HG03196 (cell line): Measurements from ENCODE around the gene P2RX6.
"Not testable (repeated sequence)": the region's sequence is repeated elsewhere in the genome, so short reads cannot be mapped to it uniquely, and the experiment has no call there.

Source experiments
- ATAC-seq: cut with Tn5 transposase; IDR thresholded peaks from one replicate; pipeline ENCODE4 v1.9.1; 2021; ENCODE audit not compliant: unreplicated experiment

The P2RX6 gene

GRCh38 chr22:21030621-21031544 lies 15.9 kb downstream of the P2RX6 start:
- no peak for ATAC-seq

GRCh38 chr22:21031545-21032036 lies 16.6 kb downstream of the P2RX6 start:
- no peak for ATAC-seq

GRCh38 chr22:21032037-21032867 lies 17.3 kb downstream of the P2RX6 start, which contains the start of gene SLC7A4:
Gene SLC7A4 (minus strand): TSS chr22:21032561. CDS start chr22:21031812, 749 bp downstream.
- ATAC-seq = no peak

GRCh38 chr22:21032868-21033688 lies 18.1 kb downstream of the P2RX6 start:
- no peak for ATAC-seq

DNA sequence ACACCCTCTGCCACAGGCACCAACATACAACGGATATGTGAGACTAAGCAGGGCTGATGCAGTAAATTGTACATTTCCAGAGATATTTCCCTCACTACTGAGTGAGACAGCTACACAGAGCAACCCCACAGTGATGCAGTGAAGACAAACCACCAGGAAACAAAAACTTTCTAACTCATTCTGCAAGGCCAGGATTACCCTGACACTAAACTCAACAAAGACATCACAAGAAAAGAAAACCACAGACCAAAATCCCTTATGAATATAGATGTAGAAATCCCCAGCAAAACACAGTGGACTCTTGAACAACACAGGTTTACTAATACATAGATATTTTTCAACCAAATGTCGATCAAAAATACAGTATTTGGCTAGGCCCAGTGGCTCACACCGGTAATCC lies 18.9 kb downstream of the P2RX6 start:
- ATAC-seq = no peak

GRCh38 chr22:21034989-21035388 lies 20.0 kb downstream of the P2RX6 start:
- ATAC-seq = no peak

DNA sequence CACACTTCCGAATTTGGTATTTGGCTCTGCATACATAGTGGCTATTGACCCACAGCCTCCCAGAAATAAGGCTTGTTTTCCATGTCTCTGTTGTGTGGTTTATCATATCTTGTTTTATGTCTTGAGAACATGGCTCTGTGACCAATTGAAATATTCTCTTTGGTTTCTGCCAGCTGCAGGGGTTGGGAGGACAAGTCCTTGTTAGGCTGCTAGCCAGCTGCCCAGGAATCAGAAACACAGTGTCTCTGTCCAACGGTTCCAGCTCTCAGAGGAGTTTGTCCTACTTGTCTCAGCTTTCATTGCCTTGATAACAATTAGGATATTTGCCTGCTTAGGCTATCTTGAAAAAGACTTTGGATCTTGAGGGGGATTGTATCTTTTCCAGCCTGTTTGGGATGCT lies 23.4 kb downstream of the P2RX6 start:
- ATAC-seq = no peak

DNA sequence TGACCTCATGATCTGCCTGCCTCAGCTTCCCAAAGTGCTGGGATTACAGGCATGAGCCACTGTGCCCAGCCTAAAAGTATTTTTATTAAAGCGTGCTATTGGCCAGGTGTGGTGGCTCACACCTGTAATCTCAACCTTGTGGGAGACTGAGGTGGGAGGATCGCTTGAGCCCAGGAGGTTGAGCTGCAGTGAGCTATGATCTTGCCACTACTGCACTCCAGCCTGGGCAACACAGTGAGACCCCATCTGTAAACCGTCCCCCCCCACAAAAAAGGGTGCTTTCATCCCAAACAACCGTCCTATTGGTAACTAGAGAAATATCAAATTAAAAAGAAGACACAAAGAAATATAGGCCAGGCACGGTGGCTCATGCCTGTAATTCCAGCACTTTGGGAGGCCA lies 24.2 kb downstream of the P2RX6 start:
- not testable (repeated sequence) for ATAC-seq

DNA sequence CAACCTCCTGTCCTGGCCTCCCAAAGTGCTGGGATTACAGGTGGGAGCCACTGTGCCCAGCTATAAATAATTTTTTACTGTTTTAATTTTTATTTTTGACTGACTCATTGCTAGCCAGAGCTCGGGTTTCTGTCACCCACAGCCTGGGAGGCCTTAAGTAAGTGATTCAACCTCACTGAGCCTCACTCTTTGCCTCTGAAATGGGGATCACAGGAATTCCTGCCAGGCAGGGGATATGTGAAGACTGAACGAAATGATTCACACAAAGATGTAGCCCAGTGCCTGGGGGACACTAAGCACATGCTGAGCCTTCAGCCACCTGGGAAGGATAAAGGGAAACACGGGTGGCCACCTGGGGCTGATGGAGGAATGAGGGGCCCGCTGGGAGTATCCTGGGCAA lies 27.0 kb downstream of the P2RX6 start:
- no peak for ATAC-seq

- ATAC-seq = no peak
Observed at GRCh38 chr22:21042978-21043859, 28.3 kb downstream of the P2RX6 start.

GRCh38 chr22:21043860-21044535 lies 29.0 kb downstream of the P2RX6 start:
- no peak for ATAC-seq

DNA sequence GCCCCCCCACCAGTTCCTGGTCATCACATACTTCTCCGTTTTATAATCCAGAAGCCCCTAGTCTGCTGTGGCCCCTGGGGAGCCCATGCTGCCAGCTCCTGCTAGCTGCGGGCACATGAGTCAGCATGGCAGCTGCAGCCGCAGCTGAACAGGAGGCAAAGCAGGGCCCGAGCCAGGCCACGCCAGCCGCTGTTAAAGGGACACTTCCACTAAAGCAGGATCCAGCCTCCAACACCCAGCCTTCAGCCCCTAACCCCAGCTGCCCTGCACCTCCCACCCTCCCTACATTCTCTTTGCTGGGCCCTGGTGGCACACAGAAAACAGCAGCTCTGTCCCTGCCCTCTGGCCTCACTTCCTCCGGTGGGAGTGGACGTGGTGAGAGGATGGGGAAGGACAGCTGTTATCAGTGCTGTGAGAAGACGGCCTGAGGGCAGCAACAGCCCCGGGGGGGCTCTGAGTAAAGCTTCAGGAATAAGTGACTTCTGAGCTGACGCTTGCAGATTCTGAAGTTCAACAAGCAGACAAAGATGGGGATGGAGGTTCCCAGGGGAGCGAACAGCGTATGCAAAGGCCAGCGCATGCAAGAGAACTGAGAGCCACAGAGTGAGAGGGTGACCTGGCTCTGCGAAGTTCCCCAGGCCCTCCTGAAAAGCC lies 30.1 kb downstream of the P2RX6 start:
- no peak for ATAC-seq

DNA sequence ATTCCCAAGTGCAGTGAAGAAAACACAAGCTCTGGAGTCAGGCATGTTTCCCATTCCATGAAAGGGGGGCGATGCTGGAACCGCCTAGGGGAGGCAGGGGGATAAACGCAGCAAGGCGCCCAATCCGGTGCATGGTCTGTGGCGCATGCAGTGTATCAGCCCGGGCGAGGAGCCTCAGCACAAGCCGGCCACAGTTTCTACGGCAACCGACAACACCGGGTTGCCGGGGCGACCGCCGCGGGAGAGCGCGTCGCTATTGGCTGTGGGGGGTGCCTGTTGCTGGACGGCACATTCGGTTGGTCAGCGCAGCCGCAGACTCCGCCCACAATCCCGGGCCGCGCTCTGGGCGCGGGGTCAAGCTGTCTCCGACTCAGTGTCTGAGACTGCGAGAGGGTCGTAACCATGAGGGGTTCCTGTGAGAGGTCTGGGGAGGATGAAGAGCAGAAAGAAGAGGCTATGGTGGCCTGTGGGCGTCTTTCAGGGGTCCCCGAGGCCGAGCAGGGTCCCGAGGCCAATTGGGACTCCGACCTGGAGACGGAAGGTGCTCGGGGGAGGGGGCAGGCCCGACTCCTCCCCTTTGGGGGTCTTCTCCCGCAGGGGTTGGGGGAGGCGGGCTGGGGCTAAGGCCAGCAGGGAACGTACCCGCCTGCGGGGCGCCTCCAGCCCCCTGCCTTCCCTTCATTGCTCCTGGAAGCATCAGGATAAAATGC lies 30.8 kb downstream of the P2RX6 start, which contains the start of gene LRRC74B:
Gene LRRC74B, plus strand, starts transcription at position 362 of the 710 bp plus-strand sequence. Its CDS starts 41 bp downstream, at position 403.
- ATAC-seq = no peak

DNA sequence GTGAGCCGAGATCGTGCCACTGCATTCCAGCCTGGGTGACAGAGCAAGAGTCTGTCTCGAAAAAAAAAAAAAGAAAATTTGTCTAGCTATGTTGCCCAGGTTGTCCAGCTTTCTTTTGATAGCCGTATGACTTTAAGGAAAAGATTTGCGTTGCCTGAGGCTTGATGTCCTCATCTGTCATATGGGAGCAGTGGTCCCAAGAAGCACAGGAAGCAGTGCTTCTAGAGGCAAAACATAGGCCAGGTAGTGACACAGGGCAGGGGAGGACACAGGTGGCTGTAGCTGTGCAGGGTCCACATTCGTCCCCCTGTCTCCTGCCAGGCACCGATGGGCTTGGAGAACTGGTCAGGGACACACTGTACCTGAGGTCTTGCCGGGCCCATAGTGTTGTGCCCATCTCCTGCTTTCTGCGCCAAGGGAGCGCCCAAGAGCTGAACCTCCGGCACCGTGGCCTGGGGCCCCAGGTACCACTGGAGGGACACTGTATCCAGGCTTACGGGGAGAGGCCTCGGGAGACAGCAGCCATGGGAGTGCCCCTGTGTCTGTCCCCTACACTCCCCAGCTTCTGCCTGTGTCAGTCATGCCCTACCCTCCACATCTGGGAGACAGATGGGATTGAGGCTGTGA lies 32.2 kb downstream of the P2RX6 start:
- no peak for ATAC-seq

GRCh38 chr22:21047730-21048129 lies 32.8 kb downstream of the P2RX6 start:
- no peak for ATAC-seq

GRCh38 chr22:21048448-21048847 lies 33.5 kb downstream of the P2RX6 start:
- ATAC-seq = not testable (repeated sequence)

DNA sequence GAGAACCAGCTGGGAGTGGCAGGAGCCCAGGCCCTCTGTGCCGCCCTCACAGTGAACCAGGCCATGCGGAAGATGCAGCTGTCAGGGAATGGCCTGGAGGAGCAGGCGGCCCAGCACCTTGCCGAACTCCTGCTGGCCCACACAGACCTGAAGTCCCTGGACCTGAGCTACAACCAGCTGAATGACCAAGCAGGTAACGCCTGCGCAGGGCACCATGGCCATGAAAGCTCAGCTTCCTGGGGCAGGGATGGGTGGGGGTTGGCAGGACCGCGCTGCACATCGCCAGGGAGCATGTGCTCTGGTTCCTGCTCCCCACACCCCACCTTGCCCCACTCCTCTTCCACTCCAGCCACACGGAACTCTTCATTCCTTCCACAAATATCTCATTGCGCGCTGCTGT lies 34.0 kb downstream of the P2RX6 start:
- not testable (repeated sequence) for ATAC-seq
